Stimulated activated CD8-positive, alpha-beta memory T cell treated with anti-CD3 and anti-CD28 coated beads, Interleukin-7, amount 100 ng/mL, for 4 hours (primary cell): ENCODE results near the gene TP53AIP1.

Experiments
- DNase-seq, 2 donors: peaks; one replicate each; pipeline ENCODE4 v3.0.0-alpha.2; 2020; ENCODE audit warnings: low read depth in 2 of 2

The TP53AIP1 gene

DNA sequence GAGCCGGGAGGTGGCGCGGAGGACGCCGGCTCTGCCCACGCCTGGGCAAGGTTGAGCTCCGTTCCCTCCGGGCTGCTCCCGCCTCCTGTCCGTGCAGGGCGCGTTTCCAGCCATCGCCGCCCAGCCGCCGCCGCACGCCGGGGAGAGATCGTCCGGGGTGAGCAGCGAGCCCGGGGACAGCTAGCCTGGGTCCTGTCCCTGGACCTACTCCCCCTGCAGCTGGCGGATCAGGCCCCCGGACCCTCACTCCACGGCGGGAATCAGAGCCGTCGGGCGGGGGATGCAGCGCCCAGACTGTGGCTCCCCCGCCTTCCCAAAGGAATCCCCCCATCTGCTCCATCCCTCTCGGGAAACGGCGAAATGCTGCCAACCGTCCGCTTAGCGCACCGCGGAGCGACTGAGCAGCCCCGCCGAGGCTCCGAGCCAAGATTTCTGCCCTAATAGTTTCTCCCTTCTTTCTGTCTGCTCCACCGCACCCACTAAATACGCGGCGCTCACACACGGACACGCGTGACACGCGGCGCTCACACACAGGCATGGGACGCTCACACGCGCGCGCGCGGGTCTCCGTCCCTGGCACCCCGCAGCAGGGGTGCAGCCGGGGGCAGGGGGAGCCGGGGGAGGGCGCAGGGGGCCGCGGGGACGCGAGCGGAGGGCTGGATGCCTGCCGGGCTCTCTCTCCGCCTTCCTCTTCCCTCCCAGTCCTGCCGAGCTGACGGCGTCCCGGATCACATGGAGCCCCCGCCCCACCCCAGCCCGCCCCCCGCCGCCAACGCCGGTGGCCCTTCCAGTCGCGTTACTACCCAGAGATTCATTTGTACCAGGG, 51.9 kb downstream of the TP53AIP1 start, which contains the start of gene KCNJ5:
Gene KCNJ5 (plus strand): TSS at position 814 of the 826 bp plus-strand sequence. CDS start 19,918 bp downstream, outside the sequence.
- DNase-seq = no peak

DNA sequence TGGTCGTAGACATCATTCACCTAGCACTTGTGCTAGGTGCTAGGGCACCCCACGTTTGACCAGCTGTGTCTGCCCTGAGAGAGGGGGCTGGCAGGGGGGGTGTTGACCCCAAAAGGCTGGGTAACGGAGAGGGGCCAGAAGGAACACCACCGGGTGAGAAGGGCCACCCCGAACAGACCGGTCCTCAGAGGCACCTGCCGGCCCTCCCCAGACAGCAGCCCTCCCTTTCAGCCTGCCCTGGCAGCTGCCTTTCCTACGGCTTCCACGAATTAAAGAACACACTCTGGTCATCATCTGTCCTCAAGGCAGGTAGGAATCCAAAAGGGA, 52.5 kb downstream of the TP53AIP1 start:
- DNase-seq = no peak

GRCh38 chr11:128889657-128890213, 52.9 kb downstream of the TP53AIP1 start:
- no peak for DNase-seq

DNA sequence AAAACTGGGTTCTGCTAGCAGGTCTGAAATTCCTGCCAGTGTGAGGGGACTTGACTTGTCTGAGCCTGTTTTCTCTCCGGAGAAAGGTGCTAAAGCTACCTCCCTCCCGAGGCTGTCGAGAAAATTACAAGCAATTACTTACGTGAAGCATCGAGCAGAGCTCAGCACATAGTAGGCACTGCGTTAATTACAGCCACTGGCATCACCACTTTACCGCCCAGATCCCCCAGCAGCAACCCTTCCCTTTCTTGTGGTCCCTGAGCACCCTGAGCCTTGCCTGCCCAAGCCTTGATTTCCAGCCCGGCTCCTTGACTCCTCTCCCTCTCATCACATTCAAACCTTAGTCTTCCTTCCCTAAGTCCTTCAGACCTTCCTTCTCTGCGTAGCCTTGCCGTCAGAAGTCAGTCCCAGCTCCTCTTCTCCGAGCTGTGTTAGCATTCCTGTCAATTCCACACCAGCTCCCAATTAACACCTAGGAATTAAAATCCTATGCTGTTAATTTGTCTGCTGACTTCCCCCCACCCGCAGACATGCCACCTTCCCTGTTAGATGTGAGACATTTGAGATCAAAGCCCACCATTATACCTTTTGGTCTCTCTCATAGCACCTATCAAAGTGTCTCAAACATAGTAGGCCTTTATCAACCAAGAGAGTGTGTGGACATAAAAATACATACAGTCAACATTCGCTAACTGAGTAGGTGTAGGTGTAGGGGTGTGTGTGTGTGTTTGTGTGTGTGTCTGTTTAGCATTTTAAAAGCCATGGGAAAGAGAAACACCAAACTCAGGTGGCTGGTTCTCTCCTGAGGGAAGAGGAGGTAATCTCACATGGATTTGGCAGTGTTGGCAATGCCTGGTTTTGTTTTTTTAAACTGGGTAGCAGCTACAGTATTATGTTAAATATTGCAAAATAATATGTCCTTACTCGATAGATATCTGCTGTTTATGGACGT, 54.4 kb downstream of the TP53AIP1 start:
- no peak for DNase-seq

DNA sequence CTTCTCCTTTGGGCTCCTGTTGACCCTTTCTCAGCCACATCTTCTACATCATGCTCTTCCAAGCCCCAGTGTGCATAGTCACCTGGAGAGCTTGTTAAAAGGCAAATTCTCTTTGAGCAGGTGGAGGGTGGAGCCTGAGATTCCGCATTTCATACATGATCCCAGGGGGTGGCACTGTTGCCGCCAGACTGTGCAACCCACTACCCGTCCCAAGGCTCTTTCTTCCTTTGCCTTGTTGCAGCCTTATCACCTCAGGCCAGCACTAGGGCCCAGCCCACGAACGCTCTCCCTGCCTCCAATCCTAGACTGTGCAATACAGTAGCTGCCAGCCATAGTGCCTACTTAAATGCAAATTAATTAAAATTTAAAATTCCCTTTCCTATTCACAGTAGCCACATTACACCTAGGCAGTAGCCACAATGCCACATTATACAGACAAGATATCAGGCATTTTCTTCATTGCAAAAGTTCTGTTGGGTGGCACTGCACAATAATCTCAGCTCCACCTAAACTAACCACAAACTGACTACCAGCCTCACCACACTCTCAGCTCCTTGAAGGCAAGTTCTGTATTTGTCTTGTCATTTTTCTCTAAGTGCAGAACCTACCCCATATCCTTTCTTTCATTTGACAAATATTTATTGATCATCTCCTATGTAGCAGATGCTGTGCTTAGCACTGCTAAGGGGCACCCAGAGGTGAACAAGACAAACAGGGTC, 56.1 kb downstream of the TP53AIP1 start:
- no peak for DNase-seq
